Activated CD8-positive, alpha-beta T cell treated with anti-CD3 and anti-CD28 coated beads, Interleukin-2, amount 10 ng/mL, durations not matched to agents 7 days and 5 days (primary cell): ENCODE measurements around the gene OMD. TPM values are rescaled to one million over a fixed set of nuclear protein-coding genes. Genes with fewer than 3 reads are reported as not detected.
A peak's percentile ranks its signal among the peaks of the same experiment; 100 is the strongest.

ENCODE experiments used
- ATAC-seq: fragments of 150-1000 bp; cut with Tn5 transposase; one replicate; pipeline ENCODE4 v1.10.0; 2021; ENCODE audit warnings: moderate library complexity
- CTCF ChIA-PET: fragments of 350-600 bp; sonication (Branson Sonifier 250); formaldehyde crosslinking; loops from one replicate; lab custom pipeline; 2021; ENCODE audit warnings: antibody characterized with exemption; lab: Charles Lee
- POLR2A ChIA-PET: fragments of 350-600 bp; sonication (Branson Sonifier 250); formaldehyde crosslinking; loops from one replicate; lab custom pipeline; 2021; ENCODE audit warnings: antibody characterized with exemption; lab: Charles Lee
- DNase-seq: peaks from one replicate; pipeline ENCODE4 v3.0.0-alpha.2; 2020
- H3K27ac Mint-ChIP-seq: one replicate; pipeline ENCODE4 v1.8.0; 2021; ENCODE audit warnings: mild to moderate bottlenecking, mixed read lengths
- H3K27me3 Mint-ChIP-seq: one replicate; pipeline ENCODE4 v1.8.0; 2021; ENCODE audit warnings: low read depth, mixed read lengths
- H3K36me3 Mint-ChIP-seq: one replicate; pipeline ENCODE4 v1.8.0; 2021; ENCODE audit warnings: low read depth, mixed read lengths
- H3K4me1 Mint-ChIP-seq: one replicate; pipeline ENCODE4 v1.8.0; 2021; ENCODE audit warnings: low read depth, mixed read lengths
- H3K4me3 Mint-ChIP-seq: one replicate; pipeline ENCODE4 v1.8.0; 2021; ENCODE audit warnings: mild to moderate bottlenecking, mixed read lengths
- H3K9me3 Mint-ChIP-seq: one replicate; pipeline ENCODE4 v1.8.0; 2022; ENCODE audit warnings: mixed read lengths; ENCODE audit not compliant: insufficient read depth
- total RNA-seq, 2 experiments: library from RNA; stranded (reverse); gene quantifications; one replicate each; pipeline ENCODE4 v1.2.3, GENCODE V29; 2021

The OMD gene
- total RNA-seq, 2 experiments from 2014 or later: not detected

DNA sequence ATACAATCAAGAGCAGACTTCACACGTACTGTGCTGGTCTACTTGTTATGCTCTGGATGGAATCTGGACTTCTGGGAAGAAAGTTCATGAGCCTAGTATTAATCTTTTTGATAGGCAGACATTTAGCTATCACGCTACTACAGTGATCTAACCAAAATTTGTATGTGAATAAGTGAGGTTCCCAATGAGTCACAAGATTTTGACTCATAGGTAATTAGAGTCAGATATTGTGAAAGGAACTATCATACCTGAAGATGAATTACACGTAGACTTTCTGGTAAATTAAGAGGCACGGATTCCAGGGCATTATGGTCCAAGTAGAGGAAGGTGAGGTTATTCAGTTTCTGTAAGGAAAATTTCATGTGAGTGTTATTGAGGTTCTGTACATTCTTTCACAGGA is 38.3 kb downstream of the OMD start:
- no peak overlapping the region for H3K4me3 Mint-ChIP-seq
- no peak for DNase-seq
- no peaks in the 10 kb centered on the region for H3K27me3 Mint-ChIP-seq
- H3K9me3 Mint-ChIP-seq: no peaks in the 10 kb centered on the region
- ATAC-seq: no peak
- H3K27ac Mint-ChIP-seq: no peak overlapping the region
- no peaks in the 10 kb centered on the region for H3K4me1 Mint-ChIP-seq
- CTCF ChIA-PET: no interaction called here
- peaks cover 6% of the 10 kb centered on the region for H3K36me3 Mint-ChIP-seq
- POLR2A ChIA-PET: no interaction called here

DNA sequence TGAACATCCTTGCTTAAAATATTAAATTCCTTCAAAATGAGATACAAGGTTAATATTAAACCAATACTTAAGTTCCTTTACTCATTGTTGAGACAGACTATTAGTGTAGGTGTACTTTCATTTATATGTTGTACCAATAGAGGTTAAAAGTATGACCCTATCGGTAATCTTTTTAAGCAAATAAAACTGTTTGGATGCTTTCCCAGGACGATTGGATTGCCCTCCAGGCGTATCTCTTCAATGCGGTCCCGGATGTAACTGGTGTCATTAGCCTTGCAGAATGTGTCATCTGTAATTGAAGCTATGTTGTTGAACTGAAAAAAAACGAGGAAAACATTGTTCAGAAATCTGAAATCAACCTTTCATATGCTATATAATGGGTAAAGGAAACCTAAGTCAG is 38.8 kb downstream of the OMD start:
- no peak for ATAC-seq
- no peaks in the 10 kb centered on the region for H3K27me3 Mint-ChIP-seq
- no peak for DNase-seq
- no peak overlapping the region for H3K4me3 Mint-ChIP-seq
- CTCF ChIA-PET: no interaction called here
- no peaks in the 10 kb centered on the region for H3K9me3 Mint-ChIP-seq
- H3K27ac Mint-ChIP-seq: no peak overlapping the region
- H3K36me3 Mint-ChIP-seq: peaks cover 11% of the 10 kb centered on the region
- POLR2A ChIA-PET: no interaction called here
- no peaks in the 10 kb centered on the region for H3K4me1 Mint-ChIP-seq

DNA sequence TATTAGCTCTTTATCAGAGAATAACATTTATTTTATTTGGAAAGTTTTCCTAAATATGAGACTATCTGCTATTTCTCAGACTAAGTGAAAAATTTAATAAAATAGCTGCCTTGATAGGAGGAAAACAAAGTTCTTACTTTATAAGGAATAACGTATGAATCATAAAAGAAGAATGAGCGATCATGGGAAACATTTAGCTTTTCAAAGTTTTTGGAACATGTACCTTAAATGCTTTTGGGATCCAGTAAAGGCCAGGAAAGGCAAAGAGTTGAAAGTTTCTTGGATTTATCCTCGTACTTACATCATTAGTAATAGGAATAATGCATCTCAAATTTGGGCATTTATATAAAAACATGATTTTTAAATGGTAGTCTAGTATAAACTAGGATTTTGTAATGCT is 39.3 kb downstream of the OMD start:
- Mint-ChIP-seq H3K36me3 (peaks cover 12% of the 10 kb centered on the region), H3K4me1 (no peaks in the 10 kb centered on the region), H3K9me3 (no peaks in the 10 kb centered on the region), H3K27ac (no peak overlapping the region), H3K4me3 (no peak overlapping the region), H3K27me3 (no peaks in the 10 kb centered on the region)
- CTCF ChIA-PET: no interaction called here
- POLR2A ChIA-PET: no interaction called here
- ATAC-seq (no peak), DNase-seq (no peak)

DNA sequence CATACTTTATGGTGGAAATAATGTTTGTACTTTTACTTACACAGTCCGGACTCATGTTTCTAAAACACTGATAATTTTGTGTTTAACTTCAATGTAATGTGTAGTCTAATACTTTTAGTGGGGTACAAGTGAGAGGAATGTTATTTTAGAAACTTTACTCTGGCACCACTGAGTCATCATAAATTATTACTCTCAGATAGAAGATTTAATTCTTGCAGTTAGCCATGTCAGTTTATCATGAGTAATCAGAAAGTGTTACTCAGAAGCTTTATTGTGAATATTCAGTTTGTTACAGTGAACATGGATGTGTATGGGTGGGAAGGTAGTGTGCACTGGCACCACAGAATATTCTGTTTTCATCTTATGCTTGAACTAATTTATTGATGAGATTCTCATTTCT is 39.9 kb downstream of the OMD start:
- POLR2A ChIA-PET: no interaction called here
- no peaks in the 10 kb centered on the region for H3K9me3 Mint-ChIP-seq

DNA sequence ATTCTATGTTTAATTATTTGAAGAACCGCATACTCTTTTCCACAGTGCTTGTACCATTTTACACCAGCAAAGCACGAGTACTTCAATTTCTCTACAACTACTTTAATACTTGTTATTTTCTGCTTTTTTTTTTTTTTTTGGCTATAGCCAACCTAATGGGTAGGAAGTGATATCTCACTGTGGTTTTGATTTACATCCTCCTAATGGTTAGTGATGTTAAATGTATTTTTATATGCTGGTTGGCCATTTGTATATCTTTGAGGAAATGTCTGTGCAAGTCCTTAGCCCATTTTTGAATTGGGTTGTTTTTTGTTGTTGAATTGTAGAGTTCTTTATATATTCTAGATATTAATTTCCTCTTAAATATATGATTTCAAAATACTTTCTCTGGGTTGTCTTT is 42.5 kb downstream of the OMD start:
- POLR2A ChIA-PET: no interaction called here
- H3K27ac Mint-ChIP-seq: no peak overlapping the region
- no peaks in the 10 kb centered on the region for H3K27me3 Mint-ChIP-seq
- DNase-seq (no peak), ATAC-seq (no peak)
- peaks cover 13% of the 10 kb centered on the region for H3K4me1 Mint-ChIP-seq
- H3K9me3 Mint-ChIP-seq: no peaks in the 10 kb centered on the region
- CTCF ChIA-PET: no interaction called here
- H3K36me3 Mint-ChIP-seq: peaks cover 22% of the 10 kb centered on the region
- H3K4me3 Mint-ChIP-seq: no peak overlapping the region

More for the DNA sequence above, 39.9 kb downstream of the OMD start:
- H3K4me1 Mint-ChIP-seq: peaks cover 4% of the 10 kb centered on the region
- ATAC-seq (no peak), DNase-seq (no peak)
- CTCF ChIA-PET: no interaction called here
- peaks cover 16% of the 10 kb centered on the region for H3K36me3 Mint-ChIP-seq
- H3K4me3 Mint-ChIP-seq: no peak overlapping the region
- H3K27me3 Mint-ChIP-seq: no peaks in the 10 kb centered on the region
- H3K27ac Mint-ChIP-seq: no peak overlapping the region

GRCh38 chr9:92380603-92381002 is 43.7 kb downstream of the OMD start:
- Mint-ChIP-seq H3K27me3 (no peaks in the 10 kb centered on the region), H3K27ac (no peak overlapping the region), H3K4me3 (no peak overlapping the region), H3K36me3 (peaks cover 30% of the 10 kb centered on the region), H3K9me3 (no peaks in the 10 kb centered on the region), H3K4me1 (peaks cover 13% of the 10 kb centered on the region)
- ATAC-seq (no peak), DNase-seq (no peak)
- CTCF ChIA-PET: no interaction called here
- POLR2A ChIA-PET: no interaction called here

DNA sequence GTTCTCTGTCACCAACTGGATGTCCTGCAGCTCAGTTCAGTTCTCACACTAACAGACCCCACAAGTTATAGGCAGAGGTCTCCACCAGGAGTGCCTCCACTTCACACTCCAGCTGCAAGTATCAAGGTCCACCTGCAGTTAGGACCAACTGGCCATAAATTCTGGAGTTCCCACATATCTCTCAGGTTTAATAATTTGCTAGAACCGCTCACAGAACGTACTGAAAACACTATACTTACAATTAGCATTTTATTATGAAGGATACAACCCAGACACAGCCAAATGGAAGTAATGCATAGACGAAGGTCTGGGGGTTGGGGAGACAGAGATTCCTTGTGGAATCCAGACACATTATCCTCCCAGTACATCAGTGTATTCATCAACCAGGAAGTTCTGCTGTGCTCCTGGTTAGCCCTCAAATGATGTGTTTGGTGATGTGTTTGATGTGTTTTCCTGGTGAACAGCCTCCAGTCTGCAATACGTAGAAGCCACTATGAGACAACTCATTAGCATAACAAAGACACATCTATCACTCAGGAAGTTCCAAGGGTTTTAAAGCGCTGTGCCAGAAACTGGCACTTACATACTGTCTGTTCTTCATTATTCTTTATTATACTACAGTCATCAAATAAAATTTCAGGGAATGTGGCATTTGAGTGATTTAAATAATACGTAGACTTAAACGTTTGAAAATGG is 45.3 kb downstream of the OMD start:
- DNase-seq (peak; percentile 24), ATAC-seq (peak; percentile 85)
- Mint-ChIP-seq H3K4me1 (peaks cover 13% of the 10 kb centered on the region), H3K27me3 (no peaks in the 10 kb centered on the region), H3K9me3 (peaks cover 6% of the 10 kb centered on the region), H3K27ac (no peak overlapping the region), H3K36me3 (peaks cover 40% of the 10 kb centered on the region), H3K4me3 (no peak overlapping the region)
- CTCF ChIA-PET: no interaction called here
- POLR2A ChIA-PET: no interaction called here

DNA sequence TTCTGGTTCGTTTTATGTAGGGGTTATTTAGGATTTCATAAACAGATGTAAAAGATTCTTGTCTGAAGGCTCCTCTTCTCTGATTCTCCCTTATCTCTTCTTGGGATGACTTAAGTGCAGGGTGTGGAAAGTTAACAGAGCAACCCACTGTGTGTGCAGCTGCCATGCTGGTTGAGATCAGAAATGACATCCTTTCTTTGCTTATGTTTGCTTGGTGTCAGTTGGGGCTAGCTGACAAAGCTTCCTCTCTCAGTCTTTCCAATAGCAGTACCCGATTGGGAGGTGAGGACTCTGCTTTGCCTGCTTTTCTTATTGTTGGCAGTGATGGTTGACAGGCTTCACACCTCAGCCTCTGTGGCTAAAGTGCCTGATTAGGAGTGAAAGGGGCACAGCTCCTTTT is 46.4 kb downstream of the OMD start:
- DNase-seq (no peak), ATAC-seq (no peak)
- H3K27ac Mint-ChIP-seq: no peak overlapping the region
- ChIA-PET POLR2A (no interaction called here), CTCF (interaction anchor here (0.7 kb wide), 1 partner anchor 10 kb away, joined by 4 read pairs; no protein-coding TSS in a partner anchor)
- peaks cover 10% of the 10 kb centered on the region for H3K9me3 Mint-ChIP-seq
- H3K36me3 Mint-ChIP-seq: peaks cover 46% of the 10 kb centered on the region
- no peak overlapping the region for H3K4me3 Mint-ChIP-seq
- no peaks in the 10 kb centered on the region for H3K27me3 Mint-ChIP-seq
- H3K4me1 Mint-ChIP-seq: peaks cover 13% of the 10 kb centered on the region

DNA sequence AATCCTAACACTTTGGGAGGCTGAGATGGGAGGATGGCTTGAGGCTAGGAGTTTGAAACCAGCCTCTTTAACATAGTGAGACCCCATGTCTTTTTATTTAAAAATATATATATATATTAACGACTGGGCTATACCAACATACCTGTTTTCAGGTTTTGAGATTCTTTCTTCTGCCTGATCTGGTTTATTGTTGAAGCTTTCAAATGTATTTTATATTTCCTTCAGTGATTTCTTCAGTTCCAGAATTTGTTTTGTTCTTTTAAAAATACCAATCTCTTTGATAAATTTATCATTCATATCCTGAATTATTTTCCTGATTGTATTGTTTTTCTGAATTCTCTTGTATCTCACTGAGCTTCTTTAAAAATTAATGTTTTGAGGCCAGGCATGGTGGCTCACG is 51.1 kb downstream of the OMD start:
- POLR2A ChIA-PET: no interaction called here
- Mint-ChIP-seq H3K27me3 (no peaks in the 10 kb centered on the region), H3K4me1 (peaks cover 3% of the 10 kb centered on the region), H3K36me3 (peaks cover 45% of the 10 kb centered on the region), H3K4me3 (no peak overlapping the region), H3K9me3 (peaks cover 14% of the 10 kb centered on the region), H3K27ac (no peak overlapping the region)
- DNase-seq: no peak
- CTCF ChIA-PET: no interaction called here
- ATAC-seq: no peak

- DNase-seq (no peak), ATAC-seq (no peak)
- Mint-ChIP-seq H3K4me3 (no peak overlapping the region), H3K36me3 (peaks cover 34% of the 10 kb centered on the region), H3K4me1 (peaks cover 3% of the 10 kb centered on the region), H3K27ac (no peak overlapping the region), H3K27me3 (no peaks in the 10 kb centered on the region), H3K9me3 (peaks cover 9% of the 10 kb centered on the region)
- CTCF ChIA-PET: no interaction called here
- POLR2A ChIA-PET: no interaction called here
These were observed 55.2 kb downstream of the OMD start for GRCh38 chr9:92369075-92369474.

Other genes with a start within 250 kb of the OMD start
- 100 to 1,000 TPM; 138 to 141 TPM for gene IARS1, start 130.8 kb downstream of the OMD start, total RNA-seq
- 10 to 100 TPM; 51.7 to 55.3 TPM for gene NOL8, start 99.1 kb downstream of the OMD start, total RNA-seq
- gene CENPP, start 98.5 kb downstream of the OMD start, total RNA-seq: 10 to 100 TPM; 26.4 to 29.1 TPM
- not detected for gene OGN, start 19.9 kb downstream of the OMD start, total RNA-seq
- not detected for gene ASPN, start 58.0 kb upstream of the OMD start, total RNA-seq
- not detected for gene ECM2, start 111.5 kb upstream of the OMD start, total RNA-seq
- gene IPPK, start 245.7 kb upstream of the OMD start, total RNA-seq: 1 to 10 TPM; 8.7 to 9.7 TPM